Activated CD4-positive, alpha-beta T cell treated with anti-CD3 and anti-CD28 coated beads, Interleukin-2, amount 50 U/mL, for 24 hours (primary cell): ENCODE data around the gene SMU1.
"Not testable (repeated sequence)": the region's sequence is repeated elsewhere in the genome, so short reads cannot be mapped to it uniquely, and the experiment has no call there.

Experiments used
- DNase-seq, 2 donors: peaks; one replicate each; pipeline ENCODE4 v3.0.0-alpha.2; 2020; ENCODE audit warnings: low read depth in 1 of 2, low spot score in 1 of 2

The SMU1 gene

DNA sequence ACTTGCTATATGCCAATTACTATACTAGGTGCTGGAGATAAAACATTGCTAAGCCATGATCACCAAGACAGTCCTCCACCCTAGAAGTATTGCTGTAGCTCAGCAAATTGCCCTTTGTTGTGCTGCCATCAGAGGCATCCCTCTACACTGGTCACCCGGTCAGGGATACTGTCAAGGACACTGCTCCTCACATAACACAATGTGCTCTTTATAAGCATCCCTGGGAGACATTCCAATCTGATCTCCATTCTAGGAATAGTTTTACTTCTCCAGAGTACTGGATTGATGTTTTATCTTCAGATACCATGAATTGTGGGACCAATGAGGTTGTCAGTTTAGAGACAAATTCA, 61.8 kb downstream of the SMU1 start:
- no peak for DNase-seq

DNA sequence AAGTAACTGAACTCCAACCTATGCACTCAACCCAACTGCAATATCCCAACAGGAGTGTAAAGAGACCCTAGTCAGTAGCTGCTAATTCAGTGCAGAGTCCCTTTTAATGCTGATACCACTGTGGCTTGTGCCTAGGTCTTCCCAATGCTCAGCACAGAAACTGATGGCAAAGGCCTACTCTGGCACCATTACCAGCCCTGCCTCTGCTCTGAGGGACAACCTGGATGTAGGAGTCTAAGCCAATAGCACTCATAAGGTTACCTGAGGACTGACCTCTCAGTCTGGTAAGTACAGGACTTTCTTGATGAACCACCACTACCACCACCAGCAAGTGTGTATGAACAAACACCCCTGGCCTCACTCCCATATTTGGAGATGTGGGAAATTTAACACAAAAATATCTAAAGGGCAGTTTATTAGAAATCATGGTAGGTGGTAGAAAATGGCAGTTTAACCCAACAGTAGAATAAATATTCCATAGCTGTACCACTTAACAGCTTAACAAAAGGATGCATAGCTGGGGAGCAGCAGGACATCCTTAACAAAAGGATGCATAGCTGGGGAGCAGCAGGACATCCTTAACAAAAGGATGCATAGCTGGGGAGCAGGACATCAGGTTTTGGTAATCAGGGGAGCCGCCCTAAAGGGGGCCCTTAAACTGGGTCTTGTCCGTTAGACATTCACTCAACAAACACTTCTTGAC, 62.4 kb downstream of the SMU1 start:
- no peak for DNase-seq

DNA sequence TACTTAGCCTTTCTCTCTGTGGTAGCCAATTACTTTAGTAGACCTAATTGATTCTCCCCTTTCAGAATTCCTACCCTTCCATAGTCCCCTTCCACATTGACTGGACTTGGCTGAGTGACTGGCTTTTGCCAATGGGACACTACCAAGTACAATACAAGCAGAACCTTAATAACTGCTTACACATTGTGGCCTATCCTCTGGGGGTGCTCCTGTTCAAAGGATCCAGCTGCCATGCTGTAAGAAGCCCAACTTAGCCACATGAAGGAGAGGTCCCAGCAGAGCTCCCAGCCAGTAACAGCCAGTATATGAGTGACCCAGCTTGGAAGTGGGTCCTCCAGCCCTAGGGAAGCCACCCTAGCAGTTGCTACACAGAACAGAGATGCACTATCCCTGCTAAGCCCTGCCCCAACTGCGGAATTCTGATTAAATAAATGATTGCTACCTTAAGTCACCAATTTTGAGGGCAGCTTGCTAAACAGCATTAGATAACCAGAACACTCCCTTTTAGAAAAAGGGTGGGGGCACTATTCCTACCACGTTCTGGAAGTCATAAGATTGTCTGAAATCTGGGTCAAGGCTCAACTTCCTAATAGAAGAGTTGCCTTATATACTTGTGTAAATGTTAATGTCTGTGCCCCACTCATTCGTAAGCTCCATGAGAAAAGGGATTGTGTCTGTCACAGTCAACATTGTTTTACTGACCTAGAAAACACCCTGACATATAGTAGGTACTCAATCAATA, 64.0 kb downstream of the SMU1 start:
- DNase-seq = no peak

DNA sequence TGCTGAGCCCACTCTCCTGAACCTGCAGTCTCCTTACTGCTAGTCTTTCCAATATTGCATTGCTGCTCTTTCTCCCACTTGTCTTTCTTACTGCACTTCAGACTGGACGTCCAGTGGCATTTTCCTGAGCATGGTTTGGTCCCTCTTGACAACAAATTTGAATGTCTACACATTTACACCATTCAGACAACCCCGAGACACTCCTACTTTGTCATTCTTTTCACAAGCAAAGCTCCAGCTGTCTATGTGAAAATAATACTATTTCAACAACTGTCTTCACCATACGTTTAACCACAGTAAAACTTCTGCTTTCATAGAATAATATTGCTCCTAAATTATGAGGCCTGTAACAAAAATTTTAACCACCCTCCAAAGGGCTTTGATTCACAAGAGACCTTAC, 64.6 kb downstream of the SMU1 start:
- DNase-seq = no peak

DNA sequence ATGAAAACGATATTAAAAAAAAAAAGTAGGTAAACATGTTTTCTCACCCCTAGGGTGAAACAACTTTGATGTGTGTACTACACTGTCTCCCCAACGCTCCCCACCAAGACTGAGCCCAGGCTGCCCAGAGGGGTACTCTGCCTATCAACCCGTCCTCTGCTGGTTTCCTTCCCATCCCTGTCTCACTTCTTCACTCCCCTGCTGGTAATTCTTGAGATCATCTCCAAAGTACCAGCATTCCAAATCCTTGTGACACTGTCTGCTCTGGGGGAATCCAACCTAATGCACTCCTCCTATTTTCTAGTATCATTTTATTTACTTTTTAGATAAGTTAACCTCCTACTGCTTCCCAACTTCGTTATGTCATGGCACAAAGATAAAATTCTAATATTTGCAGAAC, 68.7 kb downstream of the SMU1 start:
- DNase-seq = no peak

DNA sequence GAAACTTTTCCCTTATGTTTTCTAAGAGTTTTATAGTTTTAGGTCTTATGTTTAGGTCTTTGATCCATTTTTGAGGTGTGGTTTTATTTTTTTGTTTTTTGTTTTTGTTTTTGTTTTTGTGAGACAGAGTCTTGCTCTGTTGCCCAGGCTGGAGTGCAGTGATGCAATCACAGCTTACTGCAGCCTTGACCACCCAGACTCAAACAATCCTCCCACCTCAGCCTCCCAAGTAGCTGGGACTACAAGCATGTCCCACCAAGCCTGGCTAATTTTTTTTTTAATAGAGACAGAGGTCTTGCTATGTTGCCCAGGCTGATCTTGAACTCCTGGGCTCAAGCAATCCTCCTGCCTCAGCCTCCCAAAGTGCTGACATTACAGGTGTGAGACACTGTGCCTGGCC, 71.1 kb downstream of the SMU1 start:
- DNase-seq = not testable (repeated sequence)

DNA sequence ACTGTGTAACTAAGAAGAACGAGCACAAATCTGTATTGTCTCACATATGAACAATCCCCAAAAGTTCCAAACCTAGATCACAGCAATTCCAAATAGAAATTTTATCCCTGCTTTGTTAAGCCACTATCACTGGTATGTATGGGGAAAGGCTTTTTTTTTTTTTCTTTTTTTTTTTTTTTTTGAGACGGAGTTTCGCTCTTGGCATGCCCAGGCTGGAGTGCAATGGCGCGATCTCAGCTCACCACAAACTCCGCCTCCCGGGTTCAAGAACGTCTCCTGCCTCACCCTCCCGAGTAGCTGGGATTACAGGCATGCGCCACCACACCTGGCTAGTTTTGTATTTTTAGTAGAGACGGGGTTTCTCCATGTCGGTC, 75.8 kb downstream of the SMU1 start:
- peak in 1 of 2 donors; percentile 7 for DNase-seq

DNA sequence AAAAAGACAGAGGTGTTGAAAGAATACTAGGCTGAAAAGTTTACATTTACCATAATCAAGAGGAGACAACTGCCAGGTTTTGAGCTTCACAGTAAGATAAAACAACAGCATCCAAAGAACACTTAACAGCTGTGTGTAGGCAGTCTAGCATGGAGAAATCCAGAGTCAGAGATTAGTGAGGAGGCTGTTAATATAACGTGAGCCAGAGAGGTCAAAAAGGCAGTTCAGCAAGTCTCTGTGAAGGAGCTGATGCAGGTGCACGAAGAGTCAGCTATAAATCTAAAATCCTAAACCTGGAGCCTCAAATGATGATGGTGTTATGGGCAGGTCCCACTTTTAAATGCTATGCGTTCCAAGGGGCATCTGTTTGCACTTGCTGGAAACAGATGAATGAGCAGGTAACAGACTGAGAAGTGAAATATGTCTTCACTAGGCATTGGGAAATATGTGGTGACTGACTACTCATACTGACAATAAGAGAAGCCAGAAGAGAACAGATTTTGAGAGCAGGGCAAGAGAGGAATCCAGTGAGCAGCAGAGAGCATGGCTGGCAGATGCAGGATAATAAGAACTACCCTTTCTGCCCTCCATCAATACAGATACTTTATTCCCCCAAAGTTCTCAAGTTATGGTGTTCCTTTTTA, 83.8 kb downstream of the SMU1 start:
- no peak for DNase-seq

DNA sequence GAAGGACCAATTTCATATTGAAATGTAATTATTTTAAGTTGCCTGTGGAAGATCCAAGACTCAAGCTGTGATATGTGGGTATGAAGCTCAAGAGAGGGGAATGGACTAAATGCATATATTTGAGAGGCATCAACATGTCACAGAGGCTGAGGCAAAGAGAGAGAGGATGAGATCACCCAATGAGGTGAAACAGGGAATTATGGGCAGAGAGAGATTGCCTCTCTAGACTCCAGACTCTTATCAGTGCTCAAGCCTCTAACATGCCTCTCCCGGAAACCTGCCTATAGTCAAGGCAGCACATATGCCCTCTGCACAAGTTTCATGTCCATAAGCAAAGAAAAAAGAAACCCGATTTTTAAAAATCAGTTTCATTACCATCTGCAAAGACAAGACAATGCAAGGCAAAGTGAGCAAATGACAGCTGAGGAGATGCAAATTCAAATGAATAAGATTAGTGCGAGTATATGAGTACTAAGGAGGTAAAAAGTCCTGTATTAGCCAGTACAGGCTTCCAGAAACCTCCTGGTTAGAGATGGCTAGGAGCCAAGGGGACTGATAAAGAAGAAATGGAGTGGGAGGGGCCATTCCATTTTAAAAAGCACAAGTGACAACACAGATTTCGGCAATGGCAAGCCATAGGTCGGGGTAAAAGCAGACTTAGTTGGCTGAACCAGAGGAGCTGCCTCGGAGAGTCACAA, 84.4 kb downstream of the SMU1 start:
- no peak for DNase-seq
